Measurements from ENCODE around the gene DOCK4. TPM values are rescaled to one million over a fixed set of nuclear protein-coding genes. Genes with fewer than 3 reads are reported as not detected.

Gene DOCK4
- total RNA-seq, 1 experiment from 2014 or later: 0.07 TPM

GRCh38 chr7:112001091-112001826, 204.9 kb downstream of the DOCK4 start:
- no peak for DNase-seq (ENCODE audit: low spot score)
- in situ Hi-C loops (cut with HindIII; ENCODE audit: low sequenced_read_pairs): no loop called here

- in situ Hi-C loops (cut with HindIII; ENCODE audit: low sequenced_read_pairs): no loop called here
- no peak for DNase-seq (ENCODE audit: low spot score)
These were observed 207.9 kb downstream of the DOCK4 start for GRCh38 chr7:111998326-111998725.

- in situ Hi-C loops (cut with HindIII; ENCODE audit: low sequenced_read_pairs): no loop called here
- no peak for DNase-seq (ENCODE audit: low spot score)
These were observed 208.7 kb downstream of the DOCK4 start for GRCh38 chr7:111997546-111997945.

GRCh38 chr7:111992601-111993000, 213.6 kb downstream of the DOCK4 start:
- DNase-seq (ENCODE audit: low spot score): no peak
- in situ Hi-C loops (cut with HindIII; ENCODE audit: low sequenced_read_pairs): no loop called here

- in situ Hi-C loops (cut with HindIII; ENCODE audit: low sequenced_read_pairs): no loop called here
These were observed 215.6 kb downstream of the DOCK4 start for GRCh38 chr7:111990643-111991042.

GRCh38 chr7:111987886-111988285, 218.3 kb downstream of the DOCK4 start:
- in situ Hi-C loops (cut with HindIII; ENCODE audit: low sequenced_read_pairs): no loop called here
- DNase-seq (ENCODE audit: low spot score): no peak

More at GRCh38 chr7:111990643-111991042, 215.6 kb downstream of the DOCK4 start:
- no peak for DNase-seq (ENCODE audit: low spot score)

GRCh38 chr7:111987115-111987826, 218.9 kb downstream of the DOCK4 start:
- DNase-seq (ENCODE audit: low spot score): no peak
- in situ Hi-C loops (cut with HindIII; ENCODE audit: low sequenced_read_pairs): no loop called here

GRCh38 chr7:111986601-111987000, 219.6 kb downstream of the DOCK4 start:
- in situ Hi-C loops (cut with HindIII; ENCODE audit: low sequenced_read_pairs): no loop called here
- DNase-seq (ENCODE audit: low spot score): no peak

- in situ Hi-C loops (cut with HindIII; ENCODE audit: low sequenced_read_pairs): no loop called here
- DNase-seq (ENCODE audit: low spot score): no peak
These were observed 220.4 kb downstream of the DOCK4 start for GRCh38 chr7:111985798-111986197.

- DNase-seq (ENCODE audit: low spot score): no peak
- in situ Hi-C loops (cut with HindIII; ENCODE audit: low sequenced_read_pairs): no loop called here
These were observed 223.4 kb downstream of the DOCK4 start for GRCh38 chr7:111982804-111983203.

- in situ Hi-C loops (cut with HindIII; ENCODE audit: low sequenced_read_pairs): no loop called here
- DNase-seq (ENCODE audit: low spot score): no peak
These were observed 224.1 kb downstream of the DOCK4 start for GRCh38 chr7:111982133-111982532.

GRCh38 chr7:111980725-111981124, 225.5 kb downstream of the DOCK4 start:
- in situ Hi-C loops (cut with HindIII; ENCODE audit: low sequenced_read_pairs): no loop called here
- peak; percentile 59 for DNase-seq (ENCODE audit: low spot score)

GRCh38 chr7:111975346-111975745, 230.9 kb downstream of the DOCK4 start:
- no peak for DNase-seq (ENCODE audit: low spot score)
- in situ Hi-C loops (cut with HindIII; ENCODE audit: low sequenced_read_pairs): no loop called here

GRCh38 chr7:111960984-111961383, 245.2 kb downstream of the DOCK4 start:
- DNase-seq (ENCODE audit: low spot score): no peak
- in situ Hi-C loops (cut with HindIII; ENCODE audit: low sequenced_read_pairs): no loop called here

GRCh38 chr7:111958896-111959295, 247.3 kb downstream of the DOCK4 start:
- no peak for DNase-seq (ENCODE audit: low spot score)
- in situ Hi-C loops (cut with HindIII; ENCODE audit: low sequenced_read_pairs): no loop called here

- in situ Hi-C loops (cut with HindIII; ENCODE audit: low sequenced_read_pairs): no loop called here
These were observed 247.8 kb downstream of the DOCK4 start for GRCh38 chr7:111958431-111958830.

GRCh38 chr7:111955616-111956015, 250.6 kb downstream of the DOCK4 start:
- no peak for DNase-seq (ENCODE audit: low spot score)
- in situ Hi-C loops (cut with HindIII; ENCODE audit: low sequenced_read_pairs): no loop called here

More at GRCh38 chr7:111958431-111958830, 247.8 kb downstream of the DOCK4 start:
- DNase-seq (ENCODE audit: low spot score): no peak

GRCh38 chr7:111954474-111955381, 251.5 kb downstream of the DOCK4 start:
- no peak for DNase-seq (ENCODE audit: low spot score)
- in situ Hi-C loops (cut with HindIII; ENCODE audit: low sequenced_read_pairs): no loop called here

GRCh38 chr7:111954056-111954455, 252.1 kb downstream of the DOCK4 start:
- DNase-seq (ENCODE audit: low spot score): no peak
- in situ Hi-C loops (cut with HindIII; ENCODE audit: low sequenced_read_pairs): no loop called here

- DNase-seq (ENCODE audit: low spot score): peak; percentile 69
- in situ Hi-C loops (cut with HindIII; ENCODE audit: low sequenced_read_pairs): no loop called here
These were observed 252.6 kb downstream of the DOCK4 start for GRCh38 chr7:111953611-111954010.
